GM04503 (cell line): ENCODE data around the gene RANBP2.
"Not testable (repeated sequence)": the region's sequence is repeated elsewhere in the genome, so short reads cannot be mapped to it uniquely, and the experiment has no call there.

Experiments used
- DNase-seq: peaks from one replicate; pipeline ENCODE4 v3.0.0-alpha.2; 2012; ENCODE audit warnings: low read depth

The RANBP2 gene

DNA sequence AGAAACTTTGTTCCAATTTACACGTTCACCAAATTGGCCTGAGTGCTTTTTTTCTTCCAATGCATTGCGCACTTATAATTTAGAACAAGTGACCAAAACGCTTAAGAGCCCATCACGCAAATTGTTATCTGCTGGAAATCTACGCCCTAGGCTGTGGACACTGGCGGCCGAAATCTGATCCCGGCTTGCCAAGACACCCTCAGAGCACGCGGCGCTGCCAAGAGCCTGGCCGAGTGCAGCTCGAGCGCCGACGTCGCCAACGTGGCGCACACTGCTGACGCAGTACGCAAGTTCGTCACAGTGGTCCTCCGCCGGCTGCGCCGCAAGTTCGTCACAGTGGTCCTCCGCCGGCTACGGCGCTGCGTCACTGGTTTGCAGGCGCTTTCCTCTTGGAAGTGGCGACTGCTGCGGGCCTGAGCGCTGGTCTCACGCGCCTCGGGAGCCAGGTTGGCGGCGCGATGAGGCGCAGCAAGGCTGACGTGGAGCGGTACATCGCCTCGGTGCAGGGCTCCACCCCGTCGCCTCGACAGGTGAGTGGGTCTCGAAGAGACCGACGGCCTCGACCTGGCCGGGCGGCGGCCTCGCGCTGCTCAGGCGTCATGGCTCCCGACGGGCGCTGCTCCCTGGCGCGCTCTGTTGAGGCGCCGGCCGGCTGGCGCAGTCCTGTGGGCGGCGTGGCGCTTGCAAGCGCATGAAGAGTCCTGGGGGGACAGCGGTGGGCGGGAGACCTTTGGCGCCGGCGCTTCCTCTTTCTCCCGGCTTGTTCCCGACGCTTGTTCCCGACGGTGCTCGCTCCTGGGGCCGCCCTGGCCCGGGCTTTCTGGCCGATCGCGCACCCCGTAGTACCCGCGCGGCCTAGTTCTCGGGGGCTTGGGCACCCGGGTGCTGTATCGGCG lies at the start of gene RANBP2:
RANBP2 (plus strand) TSS at position 334 of the 896 bp plus-strand sequence; CDS start at position 459, 125 bp downstream.
- peak; percentile 84 for DNase-seq

DNA sequence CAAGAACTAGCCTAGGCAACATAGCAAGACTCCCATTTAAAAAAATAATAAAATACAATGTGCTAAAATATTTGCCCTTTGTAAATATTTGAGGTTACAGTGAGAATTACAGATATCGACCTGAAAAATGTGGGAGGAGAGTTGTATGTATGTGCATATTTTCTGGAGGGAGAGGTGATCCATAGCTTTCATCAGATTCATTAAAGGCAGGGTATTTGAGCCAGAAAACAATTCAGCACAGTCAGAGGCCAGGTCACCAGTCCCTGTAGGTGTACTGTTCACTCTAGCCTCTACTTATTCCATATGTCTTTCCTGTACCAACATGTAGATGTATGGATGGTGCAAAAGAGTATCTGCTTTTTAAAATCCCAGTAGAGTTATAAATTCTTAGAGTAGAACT lies 49.0 kb upstream of the RANBP2 start:
- DNase-seq, result not testable (repeated sequence)

DNA sequence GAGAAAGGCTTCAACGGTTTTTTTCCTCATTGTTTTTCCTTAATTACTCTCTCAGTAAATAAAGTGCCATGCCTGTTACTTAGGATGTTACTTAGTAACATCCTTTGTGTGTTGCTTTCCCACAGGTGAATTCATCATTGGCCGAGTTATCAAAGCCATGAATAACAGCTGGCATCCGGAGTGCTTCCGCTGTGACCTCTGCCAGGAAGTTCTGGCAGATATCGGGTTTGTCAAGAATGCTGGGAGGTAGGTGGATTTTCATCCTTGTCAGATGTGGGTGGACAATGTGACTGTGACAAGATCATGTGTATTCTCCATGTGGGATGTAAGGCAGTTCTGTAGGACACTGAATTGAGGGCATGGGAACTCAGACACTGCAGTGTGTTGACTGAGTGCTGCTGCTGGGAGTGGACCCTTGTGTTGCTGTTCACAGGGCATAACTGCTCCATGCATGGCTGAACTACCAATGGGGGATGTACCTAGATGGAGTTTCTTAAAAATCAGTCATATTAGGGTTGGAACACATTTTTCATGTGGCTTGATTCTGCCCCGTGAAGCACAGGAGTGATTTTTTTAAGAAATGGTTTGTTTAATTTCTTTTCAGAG lies 47.0 kb upstream of the RANBP2 start:
- not testable (repeated sequence) for DNase-seq

DNA sequence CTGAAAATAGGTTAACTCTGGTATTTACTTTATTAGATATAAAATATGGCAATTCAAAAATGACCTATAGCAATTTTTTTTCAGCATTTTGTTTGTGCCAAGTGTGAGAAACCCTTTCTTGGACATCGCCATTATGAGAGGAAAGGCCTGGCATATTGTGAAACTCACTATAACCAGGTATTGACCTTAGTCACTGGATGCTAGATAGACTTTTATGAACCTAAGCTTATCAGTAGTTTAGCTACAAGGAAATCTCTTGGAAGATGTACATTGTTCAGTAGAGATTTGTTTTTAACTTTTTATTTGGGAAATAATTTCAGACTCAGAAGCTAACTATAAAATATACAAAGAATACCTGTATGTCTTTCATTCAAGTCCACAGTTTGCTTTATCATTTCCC lies 42.8 kb upstream of the RANBP2 start:
- not testable (repeated sequence) for DNase-seq

DNA sequence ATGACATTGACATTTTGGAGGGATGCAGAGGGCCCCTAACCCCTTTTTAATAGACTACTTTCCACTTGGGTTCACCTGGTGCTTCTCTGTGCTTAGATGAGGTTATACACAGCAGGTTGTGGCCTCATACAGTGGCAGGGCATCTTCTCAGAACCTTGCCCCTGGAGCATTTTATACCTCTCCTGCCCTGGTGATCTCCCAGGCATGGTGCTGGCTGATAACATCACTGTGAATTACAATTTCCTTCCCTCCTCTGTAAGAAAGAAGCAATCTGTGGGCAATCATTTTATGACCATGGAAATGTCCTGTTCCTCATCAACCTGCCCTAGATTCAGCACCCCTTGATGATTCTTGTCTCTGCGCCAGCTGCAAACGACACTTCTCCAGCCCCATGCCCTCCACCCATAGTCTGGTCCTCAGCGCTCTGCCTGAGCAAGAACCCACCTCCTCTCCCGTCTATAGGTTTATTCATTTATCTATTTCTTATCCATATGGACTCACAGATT lies 42.0 kb upstream of the RANBP2 start:
- DNase-seq, result not testable (repeated sequence)

DNA sequence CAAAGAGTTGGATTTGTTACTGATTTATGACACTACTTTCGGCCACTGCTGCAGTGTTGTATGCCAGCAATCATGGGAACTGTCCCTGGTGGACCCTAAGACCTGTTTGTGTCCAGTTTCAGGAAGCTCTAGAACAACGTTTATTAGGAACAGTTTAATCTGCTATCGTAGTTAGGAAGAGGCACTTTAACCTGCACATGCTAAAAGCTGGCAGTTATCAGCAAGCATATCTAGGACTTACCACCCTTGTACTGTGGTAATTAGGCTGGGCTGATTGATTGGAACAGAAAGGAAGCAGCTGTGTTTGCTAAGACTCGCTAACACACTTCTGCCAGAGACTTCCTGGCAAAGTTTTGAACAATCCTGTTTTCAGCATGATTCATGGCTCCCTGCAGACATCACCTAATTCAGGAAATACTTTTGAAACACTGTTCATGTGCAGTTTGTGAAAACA lies 41.1 kb upstream of the RANBP2 start:
- peak; percentile 35 for DNase-seq

DNA sequence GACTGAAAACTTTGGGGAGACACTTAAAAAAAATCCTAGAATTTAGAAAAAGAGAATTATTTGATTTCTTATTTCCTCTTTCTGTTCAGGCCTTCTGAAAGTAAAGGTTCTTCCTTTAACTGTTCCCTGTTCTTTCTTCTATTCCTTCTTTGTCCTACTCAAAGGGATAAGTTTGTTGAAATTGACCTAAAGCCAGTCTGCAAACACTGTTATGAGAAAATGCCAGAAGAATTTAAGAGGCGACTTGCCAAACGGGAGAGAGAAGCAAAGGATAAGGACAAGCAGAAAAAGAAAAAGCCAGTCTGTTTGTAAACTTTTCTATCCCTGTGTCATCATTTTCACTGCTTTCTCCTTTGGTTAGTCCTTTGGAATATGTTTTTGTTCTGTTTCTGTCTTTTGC lies 38.5 kb upstream of the RANBP2 start:
- DNase-seq, result not testable (repeated sequence)

DNA sequence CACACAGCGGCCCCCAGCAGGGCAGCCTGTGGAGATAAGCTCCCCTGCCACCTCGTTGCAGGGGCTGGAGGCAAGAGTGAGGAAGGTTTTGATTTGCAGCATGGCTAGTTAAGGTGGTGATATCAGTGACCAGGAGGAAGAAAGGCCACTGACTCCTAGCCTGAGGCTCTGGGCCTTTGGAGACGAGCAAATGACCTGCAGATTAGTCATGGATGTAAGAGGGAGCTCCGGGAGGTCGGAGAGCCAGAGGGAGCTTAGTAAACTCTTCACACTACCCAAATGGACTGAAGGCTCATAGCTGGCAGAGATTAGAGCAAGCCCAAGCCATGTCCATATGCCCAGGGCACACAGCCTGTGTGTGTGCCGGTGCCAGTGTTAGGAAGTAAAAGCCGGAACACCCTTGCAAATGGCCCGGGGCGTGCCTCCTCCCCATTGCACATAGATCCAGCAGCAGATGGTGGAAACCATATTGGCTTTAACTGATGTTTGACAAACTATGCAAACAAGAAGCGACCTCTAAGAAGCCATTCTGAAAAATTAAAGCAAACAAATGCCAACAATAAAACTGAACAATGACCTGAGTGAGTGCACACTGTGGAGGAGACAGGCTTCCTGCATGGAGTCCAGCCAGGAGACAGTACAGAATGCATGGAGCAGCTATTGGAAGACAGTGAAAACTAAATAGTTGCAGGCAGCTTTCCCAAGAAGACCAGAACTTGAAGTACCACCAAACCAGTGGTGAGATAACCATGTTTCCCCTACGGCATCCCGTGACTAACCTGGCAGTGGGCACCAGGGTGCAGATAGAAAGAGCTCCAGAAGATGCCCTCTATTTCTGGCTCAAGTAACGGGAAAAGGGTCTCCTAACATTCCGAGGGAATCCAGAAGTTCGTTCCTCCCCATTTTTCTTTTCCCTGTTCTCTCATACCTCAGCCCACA lies 30.2 kb upstream of the RANBP2 start:
- DNase-seq, result not testable (repeated sequence)

DNA sequence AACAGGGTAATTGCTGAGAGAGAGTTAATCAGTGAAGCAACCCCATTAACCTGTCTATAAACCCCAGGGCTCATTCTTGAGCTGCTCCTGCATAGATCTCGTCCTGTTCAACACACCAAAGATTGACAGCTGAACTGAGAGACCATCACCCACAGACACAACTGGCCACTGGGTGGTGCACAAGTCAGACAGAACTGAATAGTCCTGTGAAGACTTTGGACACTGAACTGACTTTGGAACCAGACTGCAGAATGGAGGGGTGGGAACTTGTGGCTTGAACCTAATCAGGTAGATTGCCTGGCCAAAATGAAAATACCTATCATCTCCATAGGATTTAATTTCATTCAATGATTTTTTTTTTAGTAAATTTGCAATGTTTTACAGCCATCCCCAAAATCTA lies 29.3 kb upstream of the RANBP2 start:
- not testable (repeated sequence) for DNase-seq

DNA sequence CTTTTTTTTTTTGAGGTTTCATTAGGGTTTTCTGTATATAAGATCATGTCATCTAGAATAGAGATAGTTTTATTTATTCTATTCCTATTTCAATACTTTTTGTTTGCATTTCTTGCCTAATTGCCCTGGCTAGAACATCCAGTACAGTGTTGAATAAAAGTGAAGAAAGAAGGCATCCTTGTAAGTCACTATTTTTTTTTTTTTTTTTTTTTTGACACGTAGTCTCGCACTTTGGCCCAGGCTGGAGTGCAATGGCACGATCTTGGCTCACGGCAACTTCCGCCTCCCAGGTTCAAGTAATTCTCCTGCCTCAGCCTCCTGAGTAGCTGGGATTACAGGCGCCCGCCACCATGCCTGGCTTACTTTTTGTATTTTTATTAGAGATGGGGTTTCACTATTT lies 27.8 kb upstream of the RANBP2 start:
- no peak for DNase-seq

DNA sequence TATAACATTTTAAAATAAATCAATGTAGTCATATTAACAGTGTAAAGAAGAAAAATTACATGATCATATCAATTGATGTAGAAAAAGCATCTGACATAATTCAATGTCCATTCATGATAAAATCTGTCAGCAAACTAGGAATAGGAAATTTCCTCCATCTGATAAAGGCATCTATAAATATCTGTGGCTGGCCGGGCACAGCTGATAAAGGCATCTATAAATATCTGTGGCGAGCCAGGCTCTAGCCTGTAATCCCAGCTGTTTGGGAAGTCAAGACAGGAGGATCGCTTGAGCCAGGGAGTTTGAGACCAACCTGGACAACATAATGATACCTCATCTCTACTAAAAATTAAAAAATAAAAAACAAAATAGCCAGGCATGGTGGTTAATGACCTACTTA lies 18.1 kb upstream of the RANBP2 start:
- no peak for DNase-seq

DNA sequence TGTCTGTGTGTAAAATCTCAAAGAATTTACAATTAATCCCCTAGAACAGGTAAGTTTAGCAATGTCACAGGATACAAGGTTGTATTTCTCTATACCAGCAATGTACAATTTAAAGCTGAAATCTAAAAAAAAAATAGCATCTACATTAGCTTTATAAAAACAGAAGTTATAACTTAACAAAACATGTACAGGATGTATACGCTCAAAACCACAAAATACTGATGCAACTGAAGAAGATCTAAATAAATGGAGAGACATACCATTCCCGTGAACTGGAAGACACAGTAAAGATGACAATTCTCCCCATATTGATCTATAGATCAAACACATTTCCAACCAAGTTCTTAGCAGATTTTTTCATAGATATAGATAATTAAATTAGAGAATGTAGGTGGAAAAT lies 17.5 kb upstream of the RANBP2 start:
- DNase-seq, result no peak

DNA sequence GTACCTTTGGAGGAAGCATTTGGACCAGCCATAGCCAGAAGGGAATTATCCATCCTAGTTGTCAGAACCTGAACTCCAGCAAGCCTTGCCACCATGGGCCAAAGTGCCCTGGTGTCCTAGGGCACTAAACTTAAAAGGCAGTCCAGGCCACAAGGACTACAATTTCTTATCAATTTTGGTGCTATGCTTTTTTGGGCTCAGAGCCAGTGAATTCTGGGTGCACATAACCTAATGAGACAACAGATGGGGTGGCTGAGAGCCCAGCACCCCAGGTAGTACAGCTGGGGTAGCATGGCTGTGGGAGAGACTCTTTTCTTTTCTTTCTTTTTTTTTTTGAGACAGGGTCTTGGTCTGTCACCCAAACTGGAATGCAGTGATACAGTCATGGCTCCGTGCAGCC lies 14.4 kb upstream of the RANBP2 start:
- DNase-seq, result no peak

DNA sequence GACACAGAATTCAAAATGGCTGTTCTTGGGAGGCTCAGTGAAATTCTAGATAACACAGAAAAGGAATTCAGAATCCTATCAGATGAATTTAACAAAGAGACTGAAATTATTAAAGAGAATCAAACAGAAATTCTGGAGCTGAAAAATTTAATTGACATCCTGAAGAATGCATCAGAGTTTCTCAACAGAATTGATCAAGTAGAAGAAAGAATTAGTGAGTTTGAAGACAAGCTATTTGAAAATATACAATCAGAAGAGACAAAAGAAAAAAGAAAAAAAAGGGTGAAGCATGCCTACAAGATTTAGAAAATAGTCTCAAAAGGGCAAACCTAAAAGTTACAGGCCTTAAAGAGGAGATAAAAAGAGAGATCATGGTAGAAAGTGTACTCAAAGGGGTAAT lies 12.0 kb upstream of the RANBP2 start:
- no peak for DNase-seq

DNA sequence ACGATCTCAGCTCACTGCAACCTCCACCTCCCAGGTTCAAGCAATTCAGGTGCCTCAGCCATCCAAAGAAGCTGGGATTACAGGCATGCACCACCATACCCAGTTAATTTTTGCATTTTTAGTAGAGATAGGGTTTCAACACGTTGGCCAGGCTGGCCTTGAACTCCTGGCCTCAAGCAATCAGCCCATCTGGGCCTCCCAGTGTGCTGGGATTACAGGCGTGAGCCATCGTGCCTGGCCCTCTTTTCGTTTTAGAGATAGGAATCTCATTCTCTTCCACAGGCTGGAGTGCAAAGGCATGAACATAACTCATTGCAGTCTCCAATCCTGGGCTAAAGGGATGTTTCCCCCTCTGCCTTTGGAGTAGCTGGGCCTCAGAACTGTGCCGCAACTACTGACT lies 2.3 kb upstream of the RANBP2 start:
- DNase-seq, result not testable (repeated sequence)

DNA sequence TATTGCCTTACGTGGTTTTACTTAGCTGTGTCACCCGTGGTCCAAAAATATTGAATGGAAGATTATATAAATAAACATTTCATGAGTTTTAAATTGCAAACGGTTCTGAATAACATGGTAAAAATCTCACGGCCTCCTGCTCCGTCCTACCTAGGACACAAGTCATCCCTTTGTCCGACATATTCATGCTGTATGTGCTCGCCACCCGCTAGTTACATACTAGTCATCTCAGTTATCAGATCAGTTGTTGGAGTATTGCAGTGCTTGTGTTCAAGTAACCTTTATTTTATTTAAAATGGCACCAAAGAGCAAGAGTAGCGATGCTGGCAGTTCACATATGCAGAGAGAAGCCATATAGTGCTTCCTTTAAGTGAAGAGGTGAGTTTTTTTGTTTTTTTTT lies 6.8 kb downstream of the RANBP2 start:
- DNase-seq, result not testable (repeated sequence)

DNA sequence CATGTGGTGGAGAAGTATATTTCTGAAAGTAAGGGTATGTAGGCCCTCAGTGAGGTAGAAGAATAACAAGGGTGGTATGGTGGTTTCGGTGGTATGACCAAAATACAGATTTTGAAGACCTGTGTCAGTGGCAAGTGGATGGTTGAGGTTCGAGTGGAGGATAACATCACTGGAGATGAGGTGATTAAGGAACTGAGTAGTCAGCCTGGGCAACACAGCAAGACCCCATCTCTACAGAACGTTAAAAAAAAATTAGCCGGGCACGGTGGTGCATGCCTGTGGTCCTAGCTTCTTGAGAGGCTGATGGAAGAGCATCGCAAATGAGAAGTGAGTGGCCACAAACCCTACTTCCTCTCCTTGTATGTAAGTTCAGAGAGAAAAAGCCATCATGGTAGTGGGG lies 15.4 kb downstream of the RANBP2 start:
- not testable (repeated sequence) for DNase-seq

DNA sequence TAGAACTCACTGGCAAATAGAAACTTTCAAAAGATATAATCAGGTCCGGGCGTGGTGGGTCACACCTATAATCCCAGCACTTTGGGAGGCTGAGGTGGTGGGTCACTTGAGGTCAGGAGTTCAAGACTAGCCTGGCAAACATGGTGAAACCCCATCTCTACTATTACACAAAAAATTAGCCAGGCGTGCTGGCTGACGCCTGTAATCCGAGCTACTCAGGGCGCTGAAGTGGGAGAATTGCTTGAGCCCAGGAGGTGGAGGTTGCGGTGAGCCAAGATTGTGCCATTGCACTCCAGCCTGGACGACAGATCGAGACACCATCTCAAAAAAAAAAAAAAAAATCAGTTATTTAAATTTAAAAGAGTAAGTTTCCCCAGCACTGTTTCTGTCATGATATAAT lies 38.7 kb downstream of the RANBP2 start:
- DNase-seq, result not testable (repeated sequence)

DNA sequence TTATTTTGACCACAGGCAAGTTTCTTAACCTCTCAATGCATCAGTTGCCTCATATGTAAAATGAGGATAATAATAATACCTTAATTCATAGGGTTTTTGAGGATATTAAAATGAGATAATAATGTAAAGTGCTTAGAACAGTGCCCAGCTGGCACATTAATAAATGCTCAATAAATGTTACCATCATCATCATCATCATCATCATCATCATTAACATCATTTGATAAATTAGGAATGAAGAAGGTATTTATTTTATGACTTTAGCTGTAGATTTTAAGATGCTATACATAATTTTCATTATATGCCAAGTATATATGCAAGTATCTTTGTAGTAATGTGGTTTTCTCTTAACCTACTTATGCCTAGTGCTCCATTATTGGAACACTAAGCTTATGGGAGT lies 43.3 kb downstream of the RANBP2 start:
- DNase-seq, result not testable (repeated sequence)

DNA sequence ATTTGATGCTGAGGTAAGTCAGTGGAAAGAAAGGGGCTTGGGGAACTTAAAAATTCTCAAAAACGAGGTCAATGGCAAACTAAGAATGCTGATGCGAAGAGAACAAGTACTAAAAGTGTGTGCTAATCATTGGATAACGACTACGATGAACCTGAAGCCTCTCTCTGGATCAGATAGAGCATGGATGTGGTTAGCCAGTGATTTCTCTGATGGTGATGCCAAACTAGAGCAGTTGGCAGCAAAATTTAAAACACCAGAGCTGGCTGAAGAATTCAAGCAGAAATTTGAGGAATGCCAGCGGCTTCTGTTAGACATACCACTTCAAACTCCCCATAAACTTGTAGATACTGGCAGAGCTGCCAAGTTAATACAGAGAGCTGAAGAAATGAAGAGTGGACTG lies 47.4 kb downstream of the RANBP2 start:
- DNase-seq, result not testable (repeated sequence)

DNA sequence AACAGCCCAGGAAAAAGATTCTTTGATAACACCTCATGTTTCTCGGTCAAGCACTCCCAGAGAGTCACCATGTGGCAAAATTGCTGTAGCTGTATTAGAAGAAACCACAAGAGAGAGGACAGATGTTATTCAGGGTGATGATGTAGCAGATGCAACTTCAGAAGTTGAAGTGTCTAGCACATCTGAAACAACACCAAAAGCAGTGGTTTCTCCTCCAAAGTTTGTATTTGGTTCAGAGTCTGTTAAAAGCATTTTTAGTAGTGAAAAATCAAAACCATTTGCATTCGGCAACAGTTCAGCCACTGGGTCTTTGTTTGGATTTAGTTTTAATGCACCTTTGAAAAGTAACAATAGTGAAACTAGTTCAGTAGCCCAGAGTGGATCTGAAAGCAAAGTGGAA lies 48.6 kb downstream of the RANBP2 start:
- DNase-seq, result not testable (repeated sequence)

DNA sequence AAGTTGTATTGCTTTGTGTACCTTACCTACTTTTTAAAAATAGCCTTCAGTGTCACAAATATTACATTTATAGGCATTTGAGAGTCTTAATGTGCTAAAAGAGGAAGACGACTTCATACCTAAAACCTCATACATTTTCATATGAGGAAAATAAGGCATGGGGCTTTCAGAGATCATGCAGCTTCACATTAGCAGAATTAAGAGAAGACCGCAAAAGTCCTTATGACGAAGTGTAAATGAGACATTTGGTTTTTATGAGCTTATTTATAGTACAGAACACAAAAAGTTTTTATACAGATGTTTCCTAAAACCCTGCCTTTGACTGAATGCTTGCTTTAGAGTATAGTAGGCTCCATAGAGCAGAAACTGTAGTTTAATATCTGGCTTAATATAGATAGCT lies 57.2 kb downstream of the RANBP2 start:
- no peak for DNase-seq
